Activated gamma-delta T cell treated with anti-CD3 and anti-CD28 coated beads, Interleukin-2, amount 50 U/mL, for 16 hours (primary cell): Measurements from ENCODE around the gene EIF3CL.
"Not testable (repeated sequence)": the region's sequence is repeated elsewhere in the genome, so short reads cannot be mapped to it uniquely, and the experiment has no call there.

Experiments
- DNase-seq: peaks from one replicate; pipeline ENCODE4 v3.0.0-alpha.2; 2020; ENCODE audit warnings: low read depth

The EIF3CL gene, protein sequence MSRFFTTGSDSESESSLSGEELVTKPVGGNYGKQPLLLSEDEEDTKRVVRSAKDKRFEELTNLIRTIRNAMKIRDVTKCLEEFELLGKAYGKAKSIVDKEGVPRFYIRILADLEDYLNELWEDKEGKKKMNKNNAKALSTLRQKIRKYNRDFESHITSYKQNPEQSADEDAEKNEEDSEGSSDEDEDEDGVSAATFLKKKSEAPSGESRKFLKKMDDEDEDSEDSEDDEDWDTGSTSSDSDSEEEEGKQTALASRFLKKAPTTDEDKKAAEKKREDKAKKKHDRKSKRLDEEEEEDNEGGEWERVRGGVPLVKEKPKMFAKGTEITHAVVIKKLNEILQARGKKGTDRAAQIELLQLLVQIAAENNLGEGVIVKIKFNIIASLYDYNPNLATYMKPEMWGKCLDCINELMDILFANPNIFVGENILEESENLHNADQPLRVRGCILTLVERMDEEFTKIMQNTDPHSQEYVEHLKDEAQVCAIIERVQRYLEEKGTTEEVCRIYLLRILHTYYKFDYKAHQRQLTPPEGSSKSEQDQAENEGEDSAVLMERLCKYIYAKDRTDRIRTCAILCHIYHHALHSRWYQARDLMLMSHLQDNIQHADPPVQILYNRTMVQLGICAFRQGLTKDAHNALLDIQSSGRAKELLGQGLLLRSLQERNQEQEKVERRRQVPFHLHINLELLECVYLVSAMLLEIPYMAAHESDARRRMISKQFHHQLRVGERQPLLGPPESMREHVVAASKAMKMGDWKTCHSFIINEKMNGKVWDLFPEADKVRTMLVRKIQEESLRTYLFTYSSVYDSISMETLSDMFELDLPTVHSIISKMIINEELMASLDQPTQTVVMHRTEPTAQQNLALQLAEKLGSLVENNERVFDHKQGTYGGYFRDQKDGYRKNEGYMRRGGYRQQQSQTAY

GRCh38 chr16:28403220-28404072 is at the start of gene EIF3CL:
Gene EIF3CL, minus strand, starts transcription at chr16:28403841. Its CDS starts 223 bp downstream, at chr16:28403618.
- not testable (repeated sequence) for DNase-seq

GRCh38 chr16:28447081-28447480 is 43.4 kb upstream of the EIF3CL start:
- DNase-seq, result not testable (repeated sequence)

DNA sequence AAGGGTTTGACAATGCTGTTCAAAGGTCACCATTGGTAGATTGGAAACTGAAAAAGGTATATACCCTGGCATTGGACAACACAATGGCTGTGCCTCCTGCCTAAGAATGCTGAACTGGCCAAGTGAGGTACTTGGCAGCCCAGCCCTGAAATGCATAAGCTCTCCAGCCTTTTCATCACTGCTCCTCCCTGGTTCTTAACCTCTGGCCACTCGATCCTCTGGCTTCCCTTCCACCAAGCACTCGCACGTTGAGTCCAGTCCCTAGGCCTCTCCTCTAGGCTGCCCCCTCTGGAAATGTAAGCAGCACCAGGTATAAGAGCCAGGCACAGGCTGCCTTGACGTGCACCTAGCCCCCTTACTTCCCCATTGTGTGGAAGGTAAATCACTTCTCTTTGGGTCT is 42.7 kb upstream of the EIF3CL start:
- DNase-seq, result not testable (repeated sequence)

- DNase-seq, result not testable (repeated sequence)
These were observed 40.3 kb upstream of the EIF3CL start for GRCh38 chr16:28443943-28444342.

DNA sequence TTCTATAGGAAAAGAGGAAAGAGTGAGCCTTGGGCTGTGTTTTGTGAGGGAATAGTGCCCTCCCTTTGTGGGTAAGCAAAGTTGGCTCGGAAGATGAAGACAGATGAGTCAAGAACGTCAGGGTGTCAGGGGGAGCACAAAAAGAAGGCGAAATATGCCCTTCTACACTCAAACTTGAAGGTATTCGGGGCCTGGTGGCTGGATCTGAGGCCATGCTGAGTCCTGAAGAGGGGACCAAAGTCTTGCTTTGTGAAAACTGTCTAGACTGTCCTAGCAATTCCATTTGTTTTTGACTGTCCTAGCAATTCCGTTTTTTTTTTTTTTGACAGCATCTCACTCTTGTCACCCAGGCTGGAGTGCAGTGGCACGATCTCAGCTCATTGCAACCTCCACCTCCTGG is 35.3 kb upstream of the EIF3CL start:
- DNase-seq, result not testable (repeated sequence)

GRCh38 chr16:28435340-28435739 is 31.7 kb upstream of the EIF3CL start:
- DNase-seq, result not testable (repeated sequence)

DNA sequence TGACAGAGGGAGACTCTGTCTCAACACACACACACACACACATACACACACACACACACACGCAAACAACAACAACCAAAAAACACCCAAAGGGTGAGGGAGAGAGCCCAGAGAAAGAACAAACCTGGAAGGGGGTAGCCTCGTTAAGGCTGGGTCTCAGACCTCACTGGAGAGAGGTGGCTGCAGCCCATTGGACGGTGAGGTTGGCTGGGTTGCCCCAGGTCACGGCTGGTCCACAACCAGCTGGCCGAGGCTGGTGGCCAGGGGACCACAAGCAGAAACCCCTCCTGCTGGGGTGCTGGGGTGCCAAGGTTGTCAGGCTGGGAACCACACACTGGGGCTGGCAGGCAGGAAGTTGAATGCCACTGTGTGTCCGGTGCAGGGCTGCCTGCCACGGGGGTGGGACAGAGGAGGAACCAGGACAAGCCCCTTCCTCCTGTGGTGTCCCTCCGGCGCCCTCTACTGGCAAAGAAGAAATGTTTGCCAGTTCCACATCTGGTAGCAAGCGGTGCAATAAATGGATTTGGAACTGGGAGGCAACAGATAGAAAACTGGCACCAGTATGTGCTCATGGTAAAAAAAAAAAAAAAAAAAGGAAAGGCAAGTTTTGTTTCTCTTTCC is 22.5 kb upstream of the EIF3CL start:
- DNase-seq, result not testable (repeated sequence)

GRCh38 chr16:28421071-28421750 is 17.6 kb upstream of the EIF3CL start:
- DNase-seq, result not testable (repeated sequence)

- DNase-seq, result not testable (repeated sequence)
These were observed 13.4 kb upstream of the EIF3CL start for GRCh38 chr16:28417033-28417432.

DNA sequence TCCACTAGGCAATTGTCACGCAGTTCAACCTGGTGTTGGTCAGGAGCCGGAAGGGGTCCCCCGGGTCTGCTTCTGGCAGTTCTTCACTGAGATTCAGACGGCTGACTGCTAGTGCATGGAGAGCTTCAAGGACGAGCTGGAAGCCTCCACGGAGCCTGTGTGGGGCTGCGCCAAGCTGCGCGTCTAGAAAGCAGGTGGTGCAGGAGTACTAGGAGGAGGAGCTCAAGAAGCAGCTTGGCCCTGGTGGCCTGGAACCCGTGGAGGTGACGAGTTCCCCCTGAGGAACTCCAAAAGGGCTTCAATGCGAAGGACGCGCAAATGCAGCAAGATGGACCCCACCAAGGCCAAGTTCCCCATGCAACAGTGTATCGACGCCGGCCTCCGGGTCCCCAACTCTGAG is 10.9 kb upstream of the EIF3CL start:
- not testable (repeated sequence) for DNase-seq

DNA sequence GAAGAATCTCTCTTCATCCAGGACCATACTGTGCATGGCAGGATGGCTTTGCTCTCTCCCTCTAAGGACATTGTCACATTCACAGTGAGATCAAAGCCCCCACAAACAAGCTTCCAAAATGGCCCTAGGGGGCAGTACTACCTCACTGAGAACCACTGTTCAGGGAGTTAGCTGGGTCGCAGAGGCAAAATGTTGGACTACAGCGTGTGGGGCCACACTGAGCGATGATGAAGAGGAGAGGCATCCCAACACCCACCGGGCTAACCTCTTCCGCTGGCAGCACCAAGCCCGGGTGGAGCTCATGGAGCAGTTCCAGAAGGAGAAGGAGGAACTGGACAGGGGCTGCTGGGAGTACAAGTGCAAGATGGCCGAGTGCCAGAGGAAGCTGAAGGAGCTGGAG is 9.9 kb upstream of the EIF3CL start:
- not testable (repeated sequence) for DNase-seq

DNA sequence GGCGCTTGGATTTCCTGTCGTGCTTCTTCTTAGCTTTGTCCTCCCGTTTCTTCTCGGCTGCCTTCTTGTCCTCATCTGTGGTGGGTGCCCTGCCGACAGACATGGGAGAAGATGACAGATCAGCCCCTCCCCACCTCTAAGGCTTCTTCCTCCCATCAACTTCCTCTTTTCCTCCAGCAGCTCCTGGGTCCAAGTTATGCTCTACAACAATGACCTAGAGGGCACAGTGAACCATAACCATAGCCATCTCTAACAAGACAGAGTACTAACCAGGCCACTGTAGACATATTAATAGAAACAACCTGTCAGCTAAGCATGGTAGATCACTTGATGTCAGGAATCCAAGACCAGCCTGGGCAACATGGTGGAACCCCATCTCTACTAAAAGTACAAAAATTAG is 11.6 kb downstream of the EIF3CL start:
- DNase-seq, result not testable (repeated sequence)

DNA sequence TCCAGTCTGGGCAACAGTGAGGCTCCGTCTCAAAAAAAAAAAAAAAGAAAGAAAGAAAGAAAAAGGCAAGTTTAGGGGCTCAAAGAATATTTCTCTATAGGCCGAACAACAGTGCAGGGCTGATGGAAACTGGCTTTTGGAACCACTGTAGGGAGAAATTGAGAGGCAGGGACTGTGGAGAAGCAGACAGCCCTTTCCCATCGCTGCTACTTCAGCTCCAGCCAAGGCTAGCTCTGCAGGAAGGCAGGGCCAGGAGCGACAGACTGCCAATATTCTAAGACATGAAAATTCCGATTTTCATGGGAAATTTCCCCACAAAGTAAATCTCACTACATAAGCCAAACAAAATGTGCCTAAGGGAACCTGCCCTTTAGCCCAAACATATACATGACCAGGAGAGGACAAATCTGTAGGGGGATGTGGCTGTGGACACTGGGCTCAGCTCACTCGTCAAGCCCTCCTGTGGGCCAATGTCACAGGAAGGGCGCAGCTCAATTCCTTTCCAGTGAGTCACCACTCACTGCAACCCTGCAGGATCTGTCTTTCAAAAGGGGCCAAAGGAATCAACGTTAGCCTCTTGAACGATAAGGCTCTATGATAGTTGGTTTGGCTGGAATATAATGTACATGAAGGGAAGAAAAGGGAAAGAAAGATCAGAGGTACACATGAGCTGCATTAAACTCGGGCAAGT is 21.3 kb downstream of the EIF3CL start:
- DNase-seq, result not testable (repeated sequence)

DNA sequence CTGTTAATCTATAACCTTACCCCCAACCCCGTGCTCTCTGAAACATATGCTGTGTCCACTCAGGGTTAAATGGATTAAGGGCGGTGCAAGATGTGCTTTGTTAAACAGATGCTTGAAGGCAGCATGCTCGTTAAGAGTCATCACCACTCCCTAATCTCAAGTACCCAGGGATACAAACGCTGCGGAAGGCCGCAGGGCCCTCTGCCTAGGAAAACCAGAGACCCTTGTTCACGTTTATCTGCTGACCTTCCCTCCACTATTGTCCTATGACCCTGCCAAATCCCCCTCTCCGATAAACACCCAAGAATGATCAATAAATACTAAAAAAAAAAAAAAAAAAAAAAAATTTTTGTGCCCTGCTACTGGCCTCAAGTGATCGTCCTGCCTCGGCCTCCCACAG is 25.8 kb downstream of the EIF3CL start:
- not testable (repeated sequence) for DNase-seq

DNA sequence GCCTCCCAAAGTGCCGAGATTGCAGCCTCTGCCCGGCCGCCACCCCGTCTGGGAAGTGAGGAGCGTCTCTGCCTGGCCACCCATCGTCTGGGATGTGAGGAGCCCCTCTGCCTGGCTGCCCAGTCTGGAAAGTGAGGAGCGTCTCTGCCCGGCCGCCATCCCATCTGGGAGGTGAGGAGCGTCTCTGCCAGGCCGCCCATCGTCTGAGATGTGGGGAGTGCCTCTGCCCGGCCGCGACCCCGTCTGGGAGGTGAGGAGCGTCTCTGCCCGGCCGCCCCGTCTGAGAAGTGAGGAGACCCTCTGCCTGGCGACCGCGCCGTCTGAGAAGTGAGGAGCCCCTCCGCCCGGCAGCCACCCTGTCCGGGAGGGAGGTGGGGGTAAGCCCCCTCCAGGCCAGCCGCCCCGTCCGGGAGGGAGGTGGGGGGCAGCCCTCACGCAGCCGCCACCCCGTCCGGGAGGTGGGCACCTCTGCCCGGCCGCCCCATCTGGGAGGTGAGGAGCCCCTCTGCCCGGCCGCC is 26.5 kb downstream of the EIF3CL start:
- not testable (repeated sequence) for DNase-seq

DNA sequence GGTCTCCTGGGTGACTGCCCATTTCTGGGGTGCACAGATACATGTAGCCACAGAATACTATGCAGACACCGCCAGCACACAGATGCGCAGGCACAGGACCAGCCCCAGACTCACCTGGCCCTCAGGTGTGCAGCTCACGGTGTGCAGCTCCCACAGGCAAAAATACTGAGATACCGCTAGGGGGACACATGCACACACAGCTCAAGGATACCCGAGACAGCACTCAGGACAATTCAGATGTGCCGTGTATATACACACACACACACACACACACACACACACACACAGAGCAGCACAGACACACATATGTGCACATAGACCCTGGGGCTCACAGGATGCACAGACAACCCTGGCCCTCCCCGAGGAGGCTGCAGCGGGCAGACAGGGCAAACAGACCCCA is 28.5 kb downstream of the EIF3CL start:
- DNase-seq, result not testable (repeated sequence)

DNA sequence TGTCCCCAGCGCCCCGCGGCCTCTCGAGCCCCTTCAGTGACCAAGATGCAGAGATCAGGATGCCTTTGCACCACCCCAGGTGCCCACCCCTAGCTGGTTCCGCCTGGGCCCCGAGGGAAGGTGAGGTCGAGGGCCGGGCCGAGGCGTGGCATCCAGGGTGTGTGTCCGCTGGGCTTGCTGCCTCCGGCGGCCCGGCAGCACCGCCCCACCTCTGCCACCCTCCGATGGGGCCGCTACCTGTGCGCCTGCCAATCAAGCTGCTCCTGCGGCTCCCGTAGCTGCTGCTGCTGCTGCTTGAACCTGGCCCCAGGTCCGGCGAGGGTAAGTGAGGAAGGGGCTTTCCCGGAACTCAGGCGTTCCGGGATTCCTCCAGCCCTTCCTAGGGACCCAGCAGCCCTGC is 29.4 kb downstream of the EIF3CL start:
- DNase-seq, result not testable (repeated sequence)

DNA sequence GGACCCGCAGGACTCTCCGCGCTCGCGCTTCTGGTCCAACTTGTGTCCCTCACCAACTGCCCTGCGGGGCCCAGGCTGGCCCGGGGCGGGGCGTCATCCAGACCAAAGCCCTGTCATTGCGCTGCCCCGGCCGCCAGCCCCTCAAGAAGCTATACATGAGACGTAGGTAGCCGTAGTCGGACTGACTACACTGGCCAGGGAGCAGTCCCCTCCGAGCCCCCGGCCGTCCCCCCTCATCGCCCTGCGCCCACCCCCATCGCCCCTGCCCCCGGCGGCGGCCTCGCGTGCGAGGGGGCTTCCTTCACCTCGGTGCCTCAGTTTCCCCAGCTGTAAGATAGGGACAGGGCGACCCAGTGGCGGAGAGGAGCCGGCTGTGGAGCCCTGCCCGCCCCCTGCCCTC is 35.7 kb downstream of the EIF3CL start:
- DNase-seq, result not testable (repeated sequence)

DNA sequence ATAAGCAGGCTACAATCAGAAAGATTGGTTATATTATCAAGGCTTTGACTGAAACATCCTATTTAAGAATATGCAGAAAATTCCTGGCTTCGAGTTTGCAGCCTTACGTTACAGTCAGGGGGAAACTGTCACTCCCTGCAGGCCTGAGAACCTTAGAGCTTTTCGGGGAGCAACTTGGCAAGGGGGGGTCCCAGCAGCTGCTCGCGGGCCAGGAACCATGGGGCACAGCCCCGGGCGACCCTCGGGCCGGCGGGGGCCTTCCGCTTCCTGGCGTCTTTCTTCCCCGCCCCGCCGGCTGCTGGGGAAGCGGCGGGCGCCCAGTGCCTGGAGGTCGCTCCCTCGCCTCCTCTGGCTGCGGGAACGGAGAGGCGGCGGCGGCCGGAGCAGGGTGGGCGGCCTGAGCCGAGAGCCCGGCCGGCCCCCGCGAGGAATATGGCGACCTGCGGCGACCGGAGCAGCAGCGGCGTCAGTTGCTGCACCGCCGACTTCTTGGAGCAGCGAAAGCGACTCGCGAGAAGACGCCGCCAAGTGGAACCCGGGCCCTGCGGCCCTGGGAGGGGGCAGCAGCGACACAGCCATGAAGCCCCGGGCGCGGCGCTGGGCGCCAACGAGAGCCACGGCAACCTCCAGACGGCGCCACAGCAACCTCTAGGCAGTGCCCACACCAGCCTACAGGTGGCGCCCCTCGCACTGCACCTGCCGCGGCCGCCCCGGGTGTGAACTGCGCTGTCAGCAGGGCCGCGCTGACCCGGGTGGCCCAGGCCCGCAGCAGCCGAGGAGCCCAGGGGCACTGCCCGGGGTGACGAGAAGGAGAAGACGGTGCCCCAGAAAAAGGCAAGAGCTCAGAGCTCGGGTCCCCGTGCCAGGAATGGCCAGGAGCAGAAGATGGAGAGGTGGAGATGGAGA is 39.1 kb downstream of the EIF3CL start:
- DNase-seq, result not testable (repeated sequence)
